GM23338 (cell line): ENCODE data around the gene KLHL25. TPM values are rescaled to one million over a fixed set of nuclear protein-coding genes. Genes with fewer than 3 reads are reported as not detected.
A peak's percentile ranks its signal among the peaks of the same experiment; 100 is the strongest.

Experiments
- ATAC-seq: fragments of 200-7000 bp; cut with Tn5 transposase; 3 replicates; pipeline ENCODE4 v1.9.1; 2020
- DNase-seq: peaks from one replicate; pipeline ENCODE4 v3.0.0-alpha.2; 2015; ENCODE audit warnings: low spot score
- H2AFZ ChIP-seq: fragments of 200-600 bp; sonication (generic); 2 replicates; pipeline ENCODE4 v1.8.0; 2016; ENCODE audit warnings: antibody characterized with exemption, mild to moderate bottlenecking, moderate library complexity
- H3F3A ChIP-seq: fragments of 200-600 bp; sonication (generic); replicated peaks from 2 replicates; pipeline ENCODE4 v1.8.0; 2017; ENCODE audit warnings: antibody characterized with exemption, mixed run types, low read depth
- H3K27ac ChIP-seq: fragments of 200-600 bp; sonication (generic); 2 replicates; pipeline ENCODE4 v1.6.1; 2016; ENCODE audit warnings: low read depth
- H3K27me3 ChIP-seq: fragments of 200-600 bp; sonication (generic); 2 replicates; pipeline ENCODE4 v1.8.0; 2016; ENCODE audit warnings: mild to moderate bottlenecking, mixed run types, moderate library complexity; ENCODE audit not compliant: insufficient read depth
- H3K36me3 ChIP-seq: fragments of 200-600 bp; sonication (generic); 2 replicates; pipeline ENCODE4 v1.8.0; 2016; ENCODE audit warnings: mild to moderate bottlenecking; ENCODE audit not compliant: insufficient read depth
- H3K4me1 ChIP-seq: fragments of 200-600 bp; sonication (generic); 2 replicates; pipeline ENCODE4 v1.8.0; 2016; ENCODE audit warnings: mild to moderate bottlenecking, moderate library complexity; ENCODE audit not compliant: insufficient read depth
- H3K4me2 ChIP-seq: fragments of 200-600 bp; sonication (generic); 2 replicates; pipeline ENCODE4 v1.7.1; 2017; ENCODE audit warnings: mixed run types
- H3K4me3 ChIP-seq: fragments of 200-600 bp; sonication (generic); 2 replicates; pipeline ENCODE4 v1.6.1; 2016; ENCODE audit warnings: mixed run types
- H3K79me2 ChIP-seq: fragments of 200-600 bp; sonication (generic); replicated peaks from 2 replicates; pipeline ENCODE4 v1.8.0; 2017; ENCODE audit warnings: mild to moderate bottlenecking; ENCODE audit not compliant: insufficient read depth
- H3K9me2 ChIP-seq: fragments of 200-600 bp; sonication (generic); 2 replicates; pipeline ENCODE4 v1.8.0; 2017; ENCODE audit not compliant: insufficient read depth
- H4K20me1 ChIP-seq: fragments of 200-600 bp; sonication (generic); replicated peaks from 2 replicates; pipeline ENCODE4 v1.8.0; 2017; ENCODE audit warnings: mild to moderate bottlenecking; ENCODE audit not compliant: insufficient read depth
- H3K27ac Mint-ChIP-seq: 2 replicates; pipeline ENCODE4 v1.8.0; 2020; ENCODE audit warnings: inconsistent platforms, mild to moderate bottlenecking, moderate library complexity, mixed read lengths
- H3K27me3 Mint-ChIP-seq: 3 replicates; pipeline ENCODE4 v1.8.0; 2022; ENCODE audit warnings: low read depth, mild to moderate bottlenecking, moderate library complexity, mixed read lengths, inconsistent platforms; ENCODE audit not compliant: insufficient read depth, poor library complexity
- H3K36me3 Mint-ChIP-seq: 3 replicates; pipeline ENCODE4 v1.8.0; 2021; ENCODE audit warnings: low read depth, mild to moderate bottlenecking, inconsistent platforms, moderate library complexity, mixed read lengths
- H3K4me1 Mint-ChIP-seq: 3 replicates; pipeline ENCODE4 v1.8.0; 2020; ENCODE audit warnings: mild to moderate bottlenecking, inconsistent platforms, mixed read lengths
- H3K4me3 Mint-ChIP-seq: 3 replicates; pipeline ENCODE4 v1.8.0; 2021; ENCODE audit warnings: moderate library complexity, mild to moderate bottlenecking, inconsistent platforms, mixed read lengths
- H3K9me3 Mint-ChIP-seq: 3 replicates; pipeline ENCODE4 v1.8.0; 2020; ENCODE audit warnings: moderate library complexity, mild to moderate bottlenecking, inconsistent platforms, mixed read lengths
- CREB1 ChIP-seq: fragments of 250-450 bp; sonication (Bioruptor Pico); IDR thresholded peaks from 2 replicates; pipeline ENCODE4 v1.5.0; 2020; ENCODE audit warnings: low read depth, mild to moderate bottlenecking, moderate library complexity
- EZH2 ChIP-seq: fragments of 200-600 bp; sonication (generic); IDR thresholded peaks from one replicate; pipeline ENCODE4 v1.8.0; 2017; ENCODE audit warnings: antibody characterized with exemption, mild to moderate bottlenecking, low read depth; ENCODE audit not compliant: unreplicated experiment
- EZH2phosphoT487 ChIP-seq: fragments of 200-600 bp; sonication (generic); IDR thresholded peaks from one replicate; pipeline ENCODE4 v1.8.1; 2018; ENCODE audit warnings: antibody characterized with exemption; ENCODE audit not compliant: unreplicated experiment
- JUNB ChIP-seq: IDR thresholded peaks from one replicate; pipeline ENCODE4 v1.6.1; 2016; ENCODE audit warnings: antibody characterized with exemption; ENCODE audit not compliant: unreplicated experiment
- NANOG ChIP-seq: IDR thresholded peaks from 2 replicates; pipeline ENCODE4 v1.6.1; 2016; ENCODE audit warnings: antibody characterized with exemption, borderline replicate concordance
- POLR2AphosphoS5 ChIP-seq: IDR thresholded peaks from 2 replicates; pipeline ENCODE4 v1.6.1; 2016; ENCODE audit warnings: antibody characterized with exemption, low read depth
- STAT1 ChIP-seq: IDR thresholded peaks from one replicate; pipeline ENCODE4 v1.6.1; 2016; ENCODE audit warnings: antibody characterized with exemption; ENCODE audit not compliant: unreplicated experiment
- ZNF114 ChIP-seq: fragments of 250-450 bp; sonication (Bioruptor Pico); IDR thresholded peaks from 2 replicates; pipeline ENCODE4 v1.5.0; 2020; ENCODE audit warnings: mild to moderate bottlenecking, moderate library complexity
- ZNF331 ChIP-seq: fragments of 250-450 bp; sonication (Bioruptor Pico); IDR thresholded peaks from 2 replicates; pipeline ENCODE4 v1.5.0; 2020; ENCODE audit warnings: low read depth, mild to moderate bottlenecking, moderate library complexity
- polyA plus RNA-seq: library from polyadenylated mRNA; unstranded; fragments of >200 nt; fragmentation: Nextera tagmentation; extraction: Ambion mirVana; gene quantifications from 2 replicates; pipeline ENCODE4 v1.2.1, GENCODE V29; 2016
- total RNA-seq: library from RNA; depleted of rRNA; stranded (reverse); fragments of >200 nt; shearing (Covaris generic); gene quantifications from 2 replicates; pipeline ENCODE4 v1.2.3, GENCODE V29; 2014
- TF ChIP-seq, protein P1 (sequence below): IDR thresholded peaks from one replicate; pipeline ENCODE4 v1.6.1; 2018; ENCODE audit warnings: antibody characterized with exemption; ENCODE audit not compliant: unreplicated experiment
- TF ChIP-seq, protein P2 (sequence below), 2 experiments: fragments of 200-600 bp in 1 of 2; sonication (generic) in 1 of 2; conservative IDR thresholded peaks; 2 replicates each; pipeline versions ENCODE4 v1.5.1 to v1.6.1; 2016 to 2017; ENCODE audit warnings: antibody characterized with exemption in 2 of 2, low read depth in 2 of 2, mild to moderate bottlenecking in 2 of 2, moderate library complexity in 1 of 2
- TF ChIP-seq, protein P3 (sequence below): IDR thresholded peaks from 2 replicates; pipeline ENCODE4 v1.6.1; 2016; ENCODE audit warnings: antibody characterized with exemption

KLHL25 gene
- total and polyA plus RNA-seq, 2 experiments from 2014 or later = 5.2 to 28.5 TPM

DNA sequence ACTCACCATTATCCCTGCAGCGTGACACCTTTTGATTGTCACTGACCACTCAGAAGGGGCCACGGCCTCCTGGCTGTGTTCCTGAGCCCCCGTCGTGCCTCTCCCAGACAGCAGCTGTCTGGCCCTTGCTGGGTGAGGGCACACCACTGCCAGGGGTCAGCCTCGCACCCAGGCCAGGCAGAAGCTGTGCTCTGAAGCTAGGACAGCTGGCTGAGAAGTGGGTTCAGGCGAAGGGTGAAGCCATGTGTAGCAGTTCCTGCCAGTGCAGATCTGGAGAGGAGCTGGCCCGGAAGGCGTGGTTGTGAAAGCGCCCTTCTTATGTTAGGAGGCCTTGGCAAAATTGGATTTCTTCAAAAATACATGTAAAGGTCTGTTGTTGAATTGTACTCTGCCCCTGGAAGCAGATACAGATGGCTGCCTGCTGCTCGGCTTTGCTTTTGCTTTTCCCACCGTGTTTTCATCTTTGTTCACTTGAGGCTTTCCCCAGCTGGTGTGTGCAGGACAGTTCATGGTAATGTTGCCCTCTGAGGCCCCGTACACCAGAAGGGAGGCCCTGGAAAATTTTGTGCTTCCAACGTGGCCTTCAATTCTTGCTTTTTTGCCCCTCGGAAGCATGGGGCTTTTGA, 49.1 kb downstream of the KLHL25 start:
- H2AFZ ChIP-seq = no peak overlapping the region
- no peak overlapping the region for H3K4me3 ChIP-seq
- H3F3A ChIP-seq = 0 out of 2 replicates have a peak, but pooled peaks cover 3% of the 10 kb centered on the region
- TF ChIP-seq STAT1 (no peak), ZNF331 (CRISPR knock-in tag) (no peak), CREB1 (no peak), ZNF114 (CRISPR knock-in tag) (no peak), JUNB (no peak), POLR2AphosphoS5 (no peak), EZH2phosphoT487 (no peak), NANOG (no peak), EZH2 (no peak)
- TF ChIP-seq, protein P1, sequence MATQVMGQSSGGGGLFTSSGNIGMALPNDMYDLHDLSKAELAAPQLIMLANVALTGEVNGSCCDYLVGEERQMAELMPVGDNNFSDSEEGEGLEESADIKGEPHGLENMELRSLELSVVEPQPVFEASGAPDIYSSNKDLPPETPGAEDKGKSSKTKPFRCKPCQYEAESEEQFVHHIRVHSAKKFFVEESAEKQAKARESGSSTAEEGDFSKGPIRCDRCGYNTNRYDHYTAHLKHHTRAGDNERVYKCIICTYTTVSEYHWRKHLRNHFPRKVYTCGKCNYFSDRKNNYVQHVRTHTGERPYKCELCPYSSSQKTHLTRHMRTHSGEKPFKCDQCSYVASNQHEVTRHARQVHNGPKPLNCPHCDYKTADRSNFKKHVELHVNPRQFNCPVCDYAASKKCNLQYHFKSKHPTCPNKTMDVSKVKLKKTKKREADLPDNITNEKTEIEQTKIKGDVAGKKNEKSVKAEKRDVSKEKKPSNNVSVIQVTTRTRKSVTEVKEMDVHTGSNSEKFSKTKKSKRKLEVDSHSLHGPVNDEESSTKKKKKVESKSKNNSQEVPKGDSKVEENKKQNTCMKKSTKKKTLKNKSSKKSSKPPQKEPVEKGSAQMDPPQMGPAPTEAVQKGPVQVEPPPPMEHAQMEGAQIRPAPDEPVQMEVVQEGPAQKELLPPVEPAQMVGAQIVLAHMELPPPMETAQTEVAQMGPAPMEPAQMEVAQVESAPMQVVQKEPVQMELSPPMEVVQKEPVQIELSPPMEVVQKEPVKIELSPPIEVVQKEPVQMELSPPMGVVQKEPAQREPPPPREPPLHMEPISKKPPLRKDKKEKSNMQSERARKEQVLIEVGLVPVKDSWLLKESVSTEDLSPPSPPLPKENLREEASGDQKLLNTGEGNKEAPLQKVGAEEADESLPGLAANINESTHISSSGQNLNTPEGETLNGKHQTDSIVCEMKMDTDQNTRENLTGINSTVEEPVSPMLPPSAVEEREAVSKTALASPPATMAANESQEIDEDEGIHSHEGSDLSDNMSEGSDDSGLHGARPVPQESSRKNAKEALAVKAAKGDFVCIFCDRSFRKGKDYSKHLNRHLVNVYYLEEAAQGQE = no peak
- TF ChIP-seq, protein P2, sequence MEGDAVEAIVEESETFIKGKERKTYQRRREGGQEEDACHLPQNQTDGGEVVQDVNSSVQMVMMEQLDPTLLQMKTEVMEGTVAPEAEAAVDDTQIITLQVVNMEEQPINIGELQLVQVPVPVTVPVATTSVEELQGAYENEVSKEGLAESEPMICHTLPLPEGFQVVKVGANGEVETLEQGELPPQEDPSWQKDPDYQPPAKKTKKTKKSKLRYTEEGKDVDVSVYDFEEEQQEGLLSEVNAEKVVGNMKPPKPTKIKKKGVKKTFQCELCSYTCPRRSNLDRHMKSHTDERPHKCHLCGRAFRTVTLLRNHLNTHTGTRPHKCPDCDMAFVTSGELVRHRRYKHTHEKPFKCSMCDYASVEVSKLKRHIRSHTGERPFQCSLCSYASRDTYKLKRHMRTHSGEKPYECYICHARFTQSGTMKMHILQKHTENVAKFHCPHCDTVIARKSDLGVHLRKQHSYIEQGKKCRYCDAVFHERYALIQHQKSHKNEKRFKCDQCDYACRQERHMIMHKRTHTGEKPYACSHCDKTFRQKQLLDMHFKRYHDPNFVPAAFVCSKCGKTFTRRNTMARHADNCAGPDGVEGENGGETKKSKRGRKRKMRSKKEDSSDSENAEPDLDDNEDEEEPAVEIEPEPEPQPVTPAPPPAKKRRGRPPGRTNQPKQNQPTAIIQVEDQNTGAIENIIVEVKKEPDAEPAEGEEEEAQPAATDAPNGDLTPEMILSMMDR (conservative IDR thresholded peaks at IDR 0.05; ENCODE audit: low read depth in 2 of 2) = no peak
- TF ChIP-seq, protein P3, sequence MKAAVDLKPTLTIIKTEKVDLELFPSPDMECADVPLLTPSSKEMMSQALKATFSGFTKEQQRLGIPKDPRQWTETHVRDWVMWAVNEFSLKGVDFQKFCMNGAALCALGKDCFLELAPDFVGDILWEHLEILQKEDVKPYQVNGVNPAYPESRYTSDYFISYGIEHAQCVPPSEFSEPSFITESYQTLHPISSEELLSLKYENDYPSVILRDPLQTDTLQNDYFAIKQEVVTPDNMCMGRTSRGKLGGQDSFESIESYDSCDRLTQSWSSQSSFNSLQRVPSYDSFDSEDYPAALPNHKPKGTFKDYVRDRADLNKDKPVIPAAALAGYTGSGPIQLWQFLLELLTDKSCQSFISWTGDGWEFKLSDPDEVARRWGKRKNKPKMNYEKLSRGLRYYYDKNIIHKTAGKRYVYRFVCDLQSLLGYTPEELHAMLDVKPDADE = no peak
- H3K36me3 ChIP-seq = 0 out of 2 replicates have a peak, but pooled peaks cover 12% of the 10 kb centered on the region
- H3K4me1 ChIP-seq = peaks cover 40% of the 10 kb centered on the region
- no peaks in the 10 kb centered on the region; the same call in 1 of the 2 replicates for H3K79me2 ChIP-seq
- no peak overlapping the region for H3K27ac ChIP-seq
- H4K20me1 ChIP-seq = no peaks in the 10 kb centered on the region; the same call in 1 of the 2 replicates
- Mint-ChIP-seq H3K27ac (peak overlapping the region; percentile 55), H3K4me3 (no peak overlapping the region), H3K27me3 (peaks cover 29% of the 10 kb centered on the region), H3K36me3 (peaks cover 54% of the 10 kb centered on the region), H3K9me3 (no peaks in the 10 kb centered on the region), H3K4me1 (peaks cover 47% of the 10 kb centered on the region)
- H3K27me3 ChIP-seq = no peaks in the 10 kb centered on the region
- no peaks in the 10 kb centered on the region for H3K9me2 ChIP-seq
- H3K4me2 ChIP-seq = no peak overlapping the region
- ATAC-seq (no peak), DNase-seq (no peak)
